IPS-20b (cell line): Measurements from ENCODE around the gene RABEPK.
"Not testable (repeated sequence)": the region's sequence is repeated elsewhere in the genome, so short reads cannot be mapped to it uniquely, and the experiment has no call there.

Experiments
- H3K27ac ChIP-seq: one replicate; pipeline ENCODE4 v1.5.1; 2013; ENCODE audit warnings: low read length
- H3K27me3 ChIP-seq: 2 replicates; pipeline ENCODE4 v1.6.1; 2013; ENCODE audit warnings: mild to moderate bottlenecking, low read length, inconsistent platforms; ENCODE audit not compliant: insufficient read depth
- H3K36me3 ChIP-seq: 2 replicates; pipeline ENCODE4 v1.6.1; 2013; ENCODE audit warnings: low read depth, mild to moderate bottlenecking, inconsistent platforms, low read length, moderate library complexity; ENCODE audit not compliant: insufficient read depth
- H3K4me1 ChIP-seq: 2 replicates; pipeline ENCODE4 v1.6.1; 2013; ENCODE audit warnings: mild to moderate bottlenecking, control low read depth, inconsistent platforms, low read length, moderate library complexity; ENCODE audit not compliant: insufficient read depth
- H3K4me3 ChIP-seq: 2 replicates; pipeline ENCODE4 v1.5.1; 2013; ENCODE audit warnings: mild to moderate bottlenecking, low read length, inconsistent platforms
- H3K9ac ChIP-seq: 2 replicates; pipeline ENCODE4 v1.6.1; 2013; ENCODE audit warnings: low read depth, mild to moderate bottlenecking, inconsistent platforms, low read length, moderate library complexity
- H3K9me3 ChIP-seq: 2 replicates; pipeline ENCODE4 v1.6.1; 2013; ENCODE audit warnings: mild to moderate bottlenecking, low read depth, low read length, inconsistent platforms; ENCODE audit not compliant: insufficient read depth

RABEPK gene

GRCh38 chr9:125202846-125203618 lies 2.7 kb downstream of the RABEPK start:
- H3K4me3 ChIP-seq: no peak overlapping the region
- H3K27ac ChIP-seq: no peak overlapping the region
- H3K9ac ChIP-seq: no peak overlapping the region
- no peaks in the 10 kb centered on the region for H3K9me3 ChIP-seq
- no peaks in the 10 kb centered on the region for H3K27me3 ChIP-seq
- H3K36me3 ChIP-seq: peaks cover 22% of the 10 kb centered on the region; the same call in 1 of the 2 replicates
- no peaks in the 10 kb centered on the region; the same call in 1 of the 2 replicates for H3K4me1 ChIP-seq

- H3K36me3 ChIP-seq: peaks cover 29% of the 10 kb centered on the region
- H3K4me3 ChIP-seq: no peak overlapping the region
- H3K9me3 ChIP-seq: no peaks in the 10 kb centered on the region
- no peaks in the 10 kb centered on the region; the same call in 1 of the 2 replicates for H3K4me1 ChIP-seq
- no peaks in the 10 kb centered on the region for H3K27me3 ChIP-seq
- no peak overlapping the region for H3K9ac ChIP-seq
- no peak overlapping the region for H3K27ac ChIP-seq
Observed at GRCh38 chr9:125204477-125204876, 4.1 kb downstream of the RABEPK start.

GRCh38 chr9:125214186-125214585 lies 13.8 kb downstream of the RABEPK start:
- Histone ChIP-seq H3K27ac (no peak overlapping the region), H3K27me3 (no peaks in the 10 kb centered on the region), H3K9me3 (no peaks in the 10 kb centered on the region)

GRCh38 chr9:125218621-125219020 lies 18.3 kb downstream of the RABEPK start:
- no peak overlapping the region for H3K4me3 ChIP-seq
- no peaks in the 10 kb centered on the region for H3K9me3 ChIP-seq
- no peaks in the 10 kb centered on the region for H3K27me3 ChIP-seq
- peaks cover 31% of the 10 kb centered on the region; the same call in 1 of the 2 replicates for H3K36me3 ChIP-seq
- no peak overlapping the region for H3K9ac ChIP-seq
- H3K27ac ChIP-seq: no peak overlapping the region
- H3K4me1 ChIP-seq: no peaks in the 10 kb centered on the region

More at GRCh38 chr9:125214186-125214585, 13.8 kb downstream of the RABEPK start:
- H3K4me3 ChIP-seq: no peak overlapping the region
- H3K4me1 ChIP-seq: no peaks in the 10 kb centered on the region
- peaks cover 41% of the 10 kb centered on the region for H3K36me3 ChIP-seq
- no peak overlapping the region for H3K9ac ChIP-seq

- H3K9ac ChIP-seq, H3K4me1 ChIP-seq, H3K27me3 ChIP-seq, H3K9me3 ChIP-seq, H3K27ac ChIP-seq, H3K4me3 ChIP-seq: not testable (repeated sequence)
- H3K36me3 ChIP-seq: peaks cover 28% of the 10 kb centered on the region
Observed at GRCh38 chr9:125224858-125225257, 24.5 kb downstream of the RABEPK start.

- Histone ChIP-seq H3K27ac (no peak overlapping the region), H3K9me3 (no peaks in the 10 kb centered on the region), H3K36me3 (peaks cover 24% of the 10 kb centered on the region), H3K4me3 (no peak overlapping the region), H3K27me3 (no peaks in the 10 kb centered on the region), H3K9ac (no peak overlapping the region), H3K4me1 (no peaks in the 10 kb centered on the region)
Observed at GRCh38 chr9:125227761-125228160, 27.4 kb downstream of the RABEPK start.

- H3K27me3 ChIP-seq: no peaks in the 10 kb centered on the region
- no peaks in the 10 kb centered on the region for H3K9me3 ChIP-seq
- H3K4me1 ChIP-seq: no peaks in the 10 kb centered on the region
- H3K9ac ChIP-seq: no peak overlapping the region
- H3K36me3 ChIP-seq: peaks cover 62% of the 10 kb centered on the region
- H3K4me3 ChIP-seq: no peak overlapping the region
- no peak overlapping the region for H3K27ac ChIP-seq
Observed at GRCh38 chr9:125233678-125234077, 33.3 kb downstream of the RABEPK start.

GRCh38 chr9:125234099-125234498 lies 33.8 kb downstream of the RABEPK start:
- H3K27ac ChIP-seq: not testable (repeated sequence)
- H3K36me3 ChIP-seq: peaks cover 66% of the 10 kb centered on the region

GRCh38 chr9:125235804-125236519 lies 35.6 kb downstream of the RABEPK start:
- Histone ChIP-seq H3K4me3 (no peak overlapping the region), H3K27me3 (no peaks in the 10 kb centered on the region), H3K9ac (no peak overlapping the region), H3K27ac (no peak overlapping the region), H3K36me3 (peaks cover 69% of the 10 kb centered on the region), H3K9me3 (no peaks in the 10 kb centered on the region), H3K4me1 (no peaks in the 10 kb centered on the region)

More at GRCh38 chr9:125234099-125234498, 33.8 kb downstream of the RABEPK start:
- not testable (repeated sequence) for H3K9me3 ChIP-seq, H3K4me3 ChIP-seq, H3K4me1 ChIP-seq, H3K27me3 ChIP-seq, H3K9ac ChIP-seq

- not testable (repeated sequence) for H3K9me3 ChIP-seq, H3K27me3 ChIP-seq, H3K4me1 ChIP-seq, H3K9ac ChIP-seq, H3K27ac ChIP-seq, H3K4me3 ChIP-seq
- H3K36me3 ChIP-seq: peaks cover 69% of the 10 kb centered on the region
Observed at GRCh38 chr9:125236520-125237159, 36.3 kb downstream of the RABEPK start.

- no peak overlapping the region for H3K9ac ChIP-seq
Observed at GRCh38 chr9:125238127-125238914, 38.0 kb downstream of the RABEPK start.

More at GRCh38 chr9:125238127-125238914, 38.0 kb downstream of the RABEPK start:
- no peaks in the 10 kb centered on the region for H3K9me3 ChIP-seq
- no peak overlapping the region for H3K27ac ChIP-seq
- H3K4me1 ChIP-seq: peaks cover 3% of the 10 kb centered on the region; the same call in 1 of the 2 replicates
- H3K27me3 ChIP-seq: no peaks in the 10 kb centered on the region
- H3K36me3 ChIP-seq: peaks cover 64% of the 10 kb centered on the region
- H3K4me3 ChIP-seq: peak overlapping the region; percentile 100
